C4-2B (cell line): ENCODE data around the gene KRTAP5-2.

Source experiments
- CTCF ChIP-seq: fragments of 450-650 bp; conservative IDR thresholded peaks from 2 replicates; pipeline ENCODE4 v1.5.1; 2017; ENCODE audit warnings: mild to moderate bottlenecking
- ZFX ChIP-seq: fragments of 450-650 bp; IDR thresholded peaks from 2 replicates; pipeline ENCODE4 v1.6.1; 2017

GRCh38 chr11:1560649-1561251 is 37.3 kb downstream of the KRTAP5-2 start:
- TF ChIP-seq CTCF (no peak), ZFX (no peak)
